GM12878 (cell line): ENCODE measurements around the gene KCNG1. TPM values are rescaled to one million over a fixed set of nuclear protein-coding genes. Genes with fewer than 3 reads are reported as not detected.
A peak's percentile ranks its signal among the peaks of the same experiment; 100 is the strongest.

ENCODE experiments used
- E2F8 ChIP-seq: fragments of 450-650 bp; IDR thresholded peaks from 2 replicates; pipeline ENCODE4 v1.6.1; 2018; ENCODE audit warnings: mild to moderate bottlenecking, low read depth, moderate library complexity; ENCODE audit not compliant: partially characterized antibody
- KLF5 ChIP-seq: fragments of 450-650 bp; IDR thresholded peaks from 2 replicates; pipeline ENCODE4 v1.6.1; 2014; ENCODE audit warnings: mild to moderate bottlenecking; ENCODE audit not compliant: partially characterized antibody
- MEF2B ChIP-seq: fragments of 450-650 bp; IDR thresholded peaks from 2 replicates; pipeline ENCODE4 v1.6.1; 2018; ENCODE audit warnings: mild to moderate bottlenecking, moderate library complexity; ENCODE audit not compliant: partially characterized antibody, poor library complexity, severe bottlenecking
- MYB ChIP-seq: fragments of 150-350 bp; IDR thresholded peaks from 2 replicates; pipeline ENCODE4 v1.6.1; 2014; ENCODE audit warnings: mild to moderate bottlenecking, low read depth, low read length, borderline replicate concordance
- NBN ChIP-seq: fragments of 450-650 bp; IDR thresholded peaks from 2 replicates; pipeline ENCODE4 v1.6.1; 2016
- TCF12 ChIP-seq: IDR thresholded peaks from 2 replicates; pipeline ENCODE4 v1.6.1; 2011; ENCODE audit warnings: low read depth, mild to moderate bottlenecking, low read length
- ZSCAN29 ChIP-seq: fragments of 450-650 bp; IDR thresholded peaks from 2 replicates; pipeline ENCODE4 v1.6.1; 2017; ENCODE audit warnings: mild to moderate bottlenecking, moderate library complexity
- ZZZ3 ChIP-seq: IDR thresholded peaks from 2 replicates; pipeline ENCODE4 v1.6.1; 2011; ENCODE audit warnings: low read depth; ENCODE audit not compliant: control insufficient read depth, insufficient read length
- polyA plus RNA-seq, 11 experiments: library from polyadenylated mRNA; depleted of rRNA in 4 of 11; unstranded in 6 of 11; stranded (reverse) in 5 of 11; fragments of >200 nt; fragmentation: Nextera tagmentation in 4 of 11; fragmentation: Illumina TruSeq in 1 of 11; extraction: Ambion mirVana in 4 of 11; extraction: Trizol in 1 of 11; gene quantifications; 1 replicate in 1 of 11; 2 replicates in 10 of 11; pipeline versions ENCODE4 v1.2.1 to v1.2.3, GENCODE V29; 2011 to 2016; ENCODE audit warnings: inconsistent platforms in 2 of 11, missing spikeins in 2 of 11, low read depth in 1 of 11
- total RNA-seq, 4 experiments: library from RNA; depleted of rRNA in 3 of 4; stranded (reverse); fragments of >200 nt in 3 of 4; fragmentation: Illumina TruSeq in 1 of 4; extraction: Trizol in 1 of 4; gene quantifications; 2 replicates each; pipeline versions ENCODE4 v1.2.1 to v1.2.3, GENCODE V29; 2013 to 2021
- TF ChIP-seq, protein P1 (sequence below): fragments of 450-650 bp; IDR thresholded peaks from 2 replicates; pipeline ENCODE4 v1.6.1; 2017; ENCODE audit warnings: mild to moderate bottlenecking, moderate library complexity
- TF ChIP-seq, protein P2 (sequence below): fragments of 450-650 bp; formaldehyde crosslinking; IDR thresholded peaks from 2 replicates; pipeline ENCODE4 v1.5.0; 2022; ENCODE audit warnings: mild to moderate bottlenecking, missing genetic modification characterization
- TF ChIP-seq, protein P3 (sequence below): fragments of 450-650 bp; IDR thresholded peaks from 2 replicates; pipeline ENCODE4 v1.6.1; 2016; ENCODE audit warnings: mild to moderate bottlenecking, moderate library complexity, borderline replicate concordance

The KCNG1 gene
- total and polyA plus RNA-seq, 10 of the 15 experiments (the other 5 are each of a cell fraction or from before 2014, with no cell fraction given): not detected

DNA sequence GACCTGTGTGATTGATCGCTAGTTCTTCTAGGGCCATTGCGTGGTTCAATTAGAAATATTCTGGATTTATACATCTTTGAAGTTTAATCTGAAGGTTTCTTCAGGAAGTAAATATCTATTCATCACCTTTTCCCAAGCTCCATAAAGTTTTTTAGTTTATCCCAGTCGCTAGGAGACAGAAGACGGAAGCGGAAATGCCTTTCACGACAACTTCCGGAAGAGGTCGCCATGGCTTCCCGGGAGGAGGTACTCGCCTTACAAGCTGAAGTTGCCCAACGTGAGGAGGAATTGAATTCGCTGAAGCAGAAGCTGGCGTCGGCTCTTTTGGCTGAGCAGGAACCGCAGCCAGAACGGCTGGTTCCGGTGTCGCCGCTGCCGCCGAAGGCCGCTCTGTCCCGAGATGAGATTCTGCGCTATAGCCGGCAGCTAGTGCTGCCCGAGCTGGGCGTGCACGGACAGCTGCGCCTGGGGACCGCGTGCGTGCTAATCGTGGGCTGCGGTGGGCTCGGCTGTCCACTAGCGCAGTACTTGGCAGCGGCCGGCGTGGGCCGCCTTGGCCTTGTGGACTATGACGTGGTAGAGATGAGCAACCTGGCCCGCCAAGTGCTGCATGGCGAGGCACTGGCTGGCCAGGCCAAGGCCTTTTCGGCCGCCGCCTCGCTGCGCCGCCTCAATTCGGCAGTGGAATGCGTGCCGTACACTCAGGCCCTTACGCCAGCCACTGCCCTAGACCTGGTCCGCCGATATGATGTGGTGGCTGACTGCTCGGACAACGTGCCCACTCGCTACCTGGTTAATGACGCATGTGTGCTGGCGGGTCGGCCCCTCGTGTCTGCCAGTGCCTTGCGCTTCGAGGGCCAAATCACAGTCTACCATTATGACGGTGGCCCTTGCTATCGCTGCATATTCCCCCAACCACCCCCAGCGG is 64.0 kb downstream of the KCNG1 start, which contains the start of gene MOCS3 (continued):
- TF ChIP-seq MYB (no peak), ZSCAN29 (no peak), MEF2B (peak; percentile 71), KLF5 (peak; percentile 99), ZZZ3 (no peak), TCF12 (peak; percentile 61; the same call in 1 of the 2 replicates), E2F8 (peak; percentile 99), NBN (peak; percentile 75; the same call in 1 of the 2 replicates)
- TF ChIP-seq, protein P1, sequence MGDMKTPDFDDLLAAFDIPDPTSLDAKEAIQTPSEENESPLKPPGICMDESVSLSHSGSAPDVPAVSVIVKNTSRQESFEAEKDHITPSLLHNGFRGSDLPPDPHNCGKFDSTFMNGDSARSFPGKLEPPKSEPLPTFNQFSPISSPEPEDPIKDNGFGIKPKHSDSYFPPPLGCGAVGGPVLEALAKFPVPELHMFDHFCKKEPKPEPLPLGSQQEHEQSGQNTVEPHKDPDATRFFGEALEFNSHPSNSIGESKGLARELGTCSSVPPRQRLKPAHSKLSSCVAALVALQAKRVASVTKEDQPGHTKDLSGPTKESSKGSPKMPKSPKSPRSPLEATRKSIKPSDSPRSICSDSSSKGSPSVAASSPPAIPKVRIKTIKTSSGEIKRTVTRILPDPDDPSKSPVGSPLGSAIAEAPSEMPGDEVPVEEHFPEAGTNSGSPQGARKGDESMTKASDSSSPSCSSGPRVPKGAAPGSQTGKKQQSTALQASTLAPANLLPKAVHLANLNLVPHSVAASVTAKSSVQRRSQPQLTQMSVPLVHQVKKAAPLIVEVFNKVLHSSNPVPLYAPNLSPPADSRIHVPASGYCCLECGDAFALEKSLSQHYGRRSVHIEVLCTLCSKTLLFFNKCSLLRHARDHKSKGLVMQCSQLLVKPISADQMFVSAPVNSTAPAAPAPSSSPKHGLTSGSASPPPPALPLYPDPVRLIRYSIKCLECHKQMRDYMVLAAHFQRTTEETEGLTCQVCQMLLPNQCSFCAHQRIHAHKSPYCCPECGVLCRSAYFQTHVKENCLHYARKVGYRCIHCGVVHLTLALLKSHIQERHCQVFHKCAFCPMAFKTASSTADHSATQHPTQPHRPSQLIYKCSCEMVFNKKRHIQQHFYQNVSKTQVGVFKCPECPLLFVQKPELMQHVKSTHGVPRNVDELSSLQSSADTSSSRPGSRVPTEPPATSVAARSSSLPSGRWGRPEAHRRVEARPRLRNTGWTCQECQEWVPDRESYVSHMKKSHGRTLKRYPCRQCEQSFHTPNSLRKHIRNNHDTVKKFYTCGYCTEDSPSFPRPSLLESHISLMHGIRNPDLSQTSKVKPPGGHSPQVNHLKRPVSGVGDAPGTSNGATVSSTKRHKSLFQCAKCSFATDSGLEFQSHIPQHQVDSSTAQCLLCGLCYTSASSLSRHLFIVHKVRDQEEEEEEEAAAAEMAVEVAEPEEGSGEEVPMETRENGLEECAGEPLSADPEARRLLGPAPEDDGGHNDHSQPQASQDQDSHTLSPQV: no peak
- TF ChIP-seq, protein P2, sequence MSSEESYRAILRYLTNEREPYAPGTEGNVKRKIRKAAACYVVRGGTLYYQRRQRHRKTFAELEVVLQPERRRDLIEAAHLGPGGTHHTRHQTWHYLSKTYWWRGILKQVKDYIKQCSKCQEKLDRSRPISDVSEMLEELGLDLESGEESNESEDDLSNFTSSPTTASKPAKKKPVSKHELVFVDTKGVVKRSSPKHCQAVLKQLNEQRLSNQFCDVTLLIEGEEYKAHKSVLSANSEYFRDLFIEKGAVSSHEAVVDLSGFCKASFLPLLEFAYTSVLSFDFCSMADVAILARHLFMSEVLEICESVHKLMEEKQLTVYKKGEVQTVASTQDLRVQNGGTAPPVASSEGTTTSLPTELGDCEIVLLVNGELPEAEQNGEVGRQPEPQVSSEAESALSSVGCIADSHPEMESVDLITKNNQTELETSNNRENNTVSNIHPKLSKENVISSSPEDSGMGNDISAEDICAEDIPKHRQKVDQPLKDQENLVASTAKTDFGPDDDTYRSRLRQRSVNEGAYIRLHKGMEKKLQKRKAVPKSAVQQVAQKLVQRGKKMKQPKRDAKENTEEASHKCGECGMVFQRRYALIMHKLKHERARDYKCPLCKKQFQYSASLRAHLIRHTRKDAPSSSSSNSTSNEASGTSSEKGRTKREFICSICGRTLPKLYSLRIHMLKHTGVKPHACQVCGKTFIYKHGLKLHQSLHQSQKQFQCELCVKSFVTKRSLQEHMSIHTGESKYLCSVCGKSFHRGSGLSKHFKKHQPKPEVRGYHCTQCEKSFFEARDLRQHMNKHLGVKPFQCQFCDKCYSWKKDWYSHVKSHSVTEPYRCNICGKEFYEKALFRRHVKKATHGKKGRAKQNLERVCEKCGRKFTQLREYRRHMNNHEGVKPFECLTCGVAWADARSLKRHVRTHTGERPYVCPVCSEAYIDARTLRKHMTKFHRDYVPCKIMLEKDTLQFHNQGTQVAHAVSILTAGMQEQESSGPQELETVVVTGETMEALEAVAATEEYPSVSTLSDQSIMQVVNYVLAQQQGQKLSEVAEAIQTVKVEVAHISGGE (CRISPR knock-in tag): no peak
- TF ChIP-seq, protein P3, sequence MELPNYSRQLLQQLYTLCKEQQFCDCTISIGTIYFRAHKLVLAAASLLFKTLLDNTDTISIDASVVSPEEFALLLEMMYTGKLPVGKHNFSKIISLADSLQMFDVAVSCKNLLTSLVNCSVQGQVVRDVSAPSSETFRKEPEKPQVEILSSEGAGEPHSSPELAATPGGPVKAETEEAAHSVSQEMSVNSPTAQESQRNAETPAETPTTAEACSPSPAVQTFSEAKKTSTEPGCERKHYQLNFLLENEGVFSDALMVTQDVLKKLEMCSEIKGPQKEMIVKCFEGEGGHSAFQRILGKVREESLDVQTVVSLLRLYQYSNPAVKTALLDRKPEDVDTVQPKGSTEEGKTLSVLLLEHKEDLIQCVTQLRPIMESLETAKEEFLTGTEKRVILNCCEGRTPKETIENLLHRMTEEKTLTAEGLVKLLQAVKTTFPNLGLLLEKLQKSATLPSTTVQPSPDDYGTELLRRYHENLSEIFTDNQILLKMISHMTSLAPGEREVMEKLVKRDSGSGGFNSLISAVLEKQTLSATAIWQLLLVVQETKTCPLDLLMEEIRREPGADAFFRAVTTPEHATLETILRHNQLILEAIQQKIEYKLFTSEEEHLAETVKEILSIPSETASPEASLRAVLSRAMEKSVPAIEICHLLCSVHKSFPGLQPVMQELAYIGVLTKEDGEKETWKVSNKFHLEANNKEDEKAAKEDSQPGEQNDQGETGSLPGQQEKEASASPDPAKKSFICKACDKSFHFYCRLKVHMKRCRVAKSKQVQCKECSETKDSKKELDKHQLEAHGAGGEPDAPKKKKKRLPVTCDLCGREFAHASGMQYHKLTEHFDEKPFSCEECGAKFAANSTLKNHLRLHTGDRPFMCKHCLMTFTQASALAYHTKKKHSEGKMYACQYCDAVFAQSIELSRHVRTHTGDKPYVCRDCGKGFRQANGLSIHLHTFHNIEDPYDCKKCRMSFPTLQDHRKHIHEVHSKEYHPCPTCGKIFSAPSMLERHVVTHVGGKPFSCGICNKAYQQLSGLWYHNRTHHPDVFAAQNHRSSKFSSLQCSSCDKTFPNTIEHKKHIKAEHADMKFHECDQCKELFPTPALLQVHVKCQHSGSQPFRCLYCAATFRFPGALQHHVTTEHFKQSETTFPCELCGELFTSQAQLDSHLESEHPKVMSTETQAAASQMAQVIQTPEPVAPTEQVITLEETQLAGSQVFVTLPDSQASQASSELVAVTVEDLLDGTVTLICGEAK: peak; percentile 98
